ENCODE results near the gene TIGD1. TPM values are rescaled to one million over a fixed set of nuclear protein-coding genes. Genes with fewer than 3 reads are reported as not detected.

TIGD1 gene
- total and polyA plus RNA-seq, 2 of the 13 experiments (the other 11 are each of a cell fraction or from before 2014, with no cell fraction given) = 3.5 to 9.5 TPM

DNA sequence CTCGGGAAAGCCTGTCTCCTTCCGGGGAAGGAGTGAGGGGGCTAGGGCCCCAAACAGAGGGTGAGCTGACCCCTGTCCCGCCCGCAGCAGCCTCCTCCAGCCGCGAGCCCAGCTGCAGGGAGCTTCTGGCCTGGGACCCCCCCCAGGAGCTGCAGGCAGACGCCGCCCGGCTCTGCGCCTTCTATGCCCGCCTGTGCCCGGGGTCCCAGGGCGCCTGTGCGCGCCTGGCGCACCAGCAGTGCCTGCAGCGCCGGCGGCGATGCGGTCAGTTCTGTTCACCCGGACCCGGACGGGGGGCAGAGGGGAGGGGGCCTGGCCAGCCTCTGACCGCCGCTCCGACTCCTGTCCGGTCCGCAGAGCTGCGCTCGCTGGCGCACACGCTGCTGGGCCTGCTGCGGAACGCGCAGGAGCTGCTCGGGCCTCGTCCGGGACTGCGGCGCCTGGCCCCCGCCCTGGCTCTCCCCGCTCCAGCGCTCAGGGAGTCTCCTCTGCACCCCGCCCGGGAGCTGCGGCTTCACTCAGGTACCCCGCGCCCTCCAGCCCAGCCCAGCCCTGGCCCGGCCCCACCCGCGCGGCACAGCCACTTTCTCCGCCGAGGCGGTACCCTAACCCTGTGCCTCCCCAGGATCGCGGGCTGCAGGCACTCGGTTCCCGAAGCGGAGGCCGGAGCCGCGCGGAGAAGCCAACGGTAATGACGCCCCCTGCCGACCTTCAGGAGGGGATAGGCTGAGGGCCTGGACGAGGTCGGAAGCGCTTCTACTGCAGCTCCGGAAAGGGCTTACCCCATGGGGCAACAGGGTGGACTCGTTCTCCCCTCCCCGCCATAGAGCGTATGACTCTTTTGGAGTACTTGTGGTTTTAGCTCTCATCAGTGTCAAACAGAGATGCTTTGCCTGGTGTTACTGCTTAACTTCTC lies 26.4 kb downstream of the TIGD1 start (continued):
- TF ChIP-seq, protein P1, sequence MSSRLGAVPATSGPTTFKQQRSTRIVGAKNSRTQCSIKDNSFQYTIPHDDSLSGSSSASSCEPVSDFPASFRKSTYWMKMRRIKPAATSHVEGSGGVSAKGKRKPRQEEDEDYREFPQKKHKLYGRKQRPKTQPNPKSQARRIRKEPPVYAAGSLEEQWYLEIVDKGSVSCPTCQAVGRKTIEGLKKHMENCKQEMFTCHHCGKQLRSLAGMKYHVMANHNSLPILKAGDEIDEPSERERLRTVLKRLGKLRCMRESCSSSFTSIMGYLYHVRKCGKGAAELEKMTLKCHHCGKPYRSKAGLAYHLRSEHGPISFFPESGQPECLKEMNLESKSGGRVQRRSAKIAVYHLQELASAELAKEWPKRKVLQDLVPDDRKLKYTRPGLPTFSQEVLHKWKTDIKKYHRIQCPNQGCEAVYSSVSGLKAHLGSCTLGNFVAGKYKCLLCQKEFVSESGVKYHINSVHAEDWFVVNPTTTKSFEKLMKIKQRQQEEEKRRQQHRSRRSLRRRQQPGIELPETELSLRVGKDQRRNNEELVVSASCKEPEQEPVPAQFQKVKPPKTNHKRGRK (CRISPR knock-in tag; IDR thresholded peaks at IDR 0.05) = peak; percentile 25; the same call in 1 of the 2 replicates
- no peak for TF ChIP-seq ZNF678 (CRISPR knock-in tag; IDR thresholded peaks at IDR 0.05)
- 0 out of 2 replicates have a peak, but pooled peaks have one; percentile 10 for TF ChIP-seq ZNF839 (CRISPR knock-in tag; IDR thresholded peaks at IDR 0.05; ENCODE audit: borderline replicate concordance)
- TF ChIP-seq ZNF296 (CRISPR knock-in tag; conservative IDR thresholded peaks at IDR 0.05) = no peak
- TF ChIP-seq, protein P2, sequence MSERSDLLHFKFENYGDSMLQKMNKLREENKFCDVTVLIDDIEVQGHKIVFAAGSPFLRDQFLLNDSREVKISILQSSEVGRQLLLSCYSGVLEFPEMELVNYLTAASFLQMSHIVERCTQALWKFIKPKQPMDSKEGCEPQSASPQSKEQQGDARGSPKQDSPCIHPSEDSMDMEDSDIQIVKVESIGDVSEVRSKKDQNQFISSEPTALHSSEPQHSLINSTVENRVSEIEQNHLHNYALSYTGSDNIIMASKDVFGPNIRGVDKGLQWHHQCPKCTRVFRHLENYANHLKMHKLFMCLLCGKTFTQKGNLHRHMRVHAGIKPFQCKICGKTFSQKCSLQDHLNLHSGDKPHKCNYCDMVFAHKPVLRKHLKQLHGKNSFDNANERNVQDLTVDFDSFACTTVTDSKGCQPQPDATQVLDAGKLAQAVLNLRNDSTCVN (CRISPR knock-in tag; IDR thresholded peaks at IDR 0.05; ENCODE audit: borderline replicate concordance) = no peak
- no peak for TF ChIP-seq MTF1 (CRISPR knock-in tag; IDR thresholded peaks at IDR 0.05)
- TF ChIP-seq SP4 (CRISPR knock-in tag; IDR thresholded peaks at IDR 0.05) = peak; percentile 5; the same call in 1 of the 2 replicates
- TF ChIP-seq ZBTB38 (CRISPR knock-in tag; IDR thresholded peaks at IDR 0.05) = peak; percentile 48; the same call in 1 of the 2 replicates
- TF ChIP-seq SYNCRIP (IDR thresholded peaks at IDR 0.05; ENCODE audit: insufficient read depth, low read depth, low read length) = no peak
- TF ChIP-seq, protein P3, sequence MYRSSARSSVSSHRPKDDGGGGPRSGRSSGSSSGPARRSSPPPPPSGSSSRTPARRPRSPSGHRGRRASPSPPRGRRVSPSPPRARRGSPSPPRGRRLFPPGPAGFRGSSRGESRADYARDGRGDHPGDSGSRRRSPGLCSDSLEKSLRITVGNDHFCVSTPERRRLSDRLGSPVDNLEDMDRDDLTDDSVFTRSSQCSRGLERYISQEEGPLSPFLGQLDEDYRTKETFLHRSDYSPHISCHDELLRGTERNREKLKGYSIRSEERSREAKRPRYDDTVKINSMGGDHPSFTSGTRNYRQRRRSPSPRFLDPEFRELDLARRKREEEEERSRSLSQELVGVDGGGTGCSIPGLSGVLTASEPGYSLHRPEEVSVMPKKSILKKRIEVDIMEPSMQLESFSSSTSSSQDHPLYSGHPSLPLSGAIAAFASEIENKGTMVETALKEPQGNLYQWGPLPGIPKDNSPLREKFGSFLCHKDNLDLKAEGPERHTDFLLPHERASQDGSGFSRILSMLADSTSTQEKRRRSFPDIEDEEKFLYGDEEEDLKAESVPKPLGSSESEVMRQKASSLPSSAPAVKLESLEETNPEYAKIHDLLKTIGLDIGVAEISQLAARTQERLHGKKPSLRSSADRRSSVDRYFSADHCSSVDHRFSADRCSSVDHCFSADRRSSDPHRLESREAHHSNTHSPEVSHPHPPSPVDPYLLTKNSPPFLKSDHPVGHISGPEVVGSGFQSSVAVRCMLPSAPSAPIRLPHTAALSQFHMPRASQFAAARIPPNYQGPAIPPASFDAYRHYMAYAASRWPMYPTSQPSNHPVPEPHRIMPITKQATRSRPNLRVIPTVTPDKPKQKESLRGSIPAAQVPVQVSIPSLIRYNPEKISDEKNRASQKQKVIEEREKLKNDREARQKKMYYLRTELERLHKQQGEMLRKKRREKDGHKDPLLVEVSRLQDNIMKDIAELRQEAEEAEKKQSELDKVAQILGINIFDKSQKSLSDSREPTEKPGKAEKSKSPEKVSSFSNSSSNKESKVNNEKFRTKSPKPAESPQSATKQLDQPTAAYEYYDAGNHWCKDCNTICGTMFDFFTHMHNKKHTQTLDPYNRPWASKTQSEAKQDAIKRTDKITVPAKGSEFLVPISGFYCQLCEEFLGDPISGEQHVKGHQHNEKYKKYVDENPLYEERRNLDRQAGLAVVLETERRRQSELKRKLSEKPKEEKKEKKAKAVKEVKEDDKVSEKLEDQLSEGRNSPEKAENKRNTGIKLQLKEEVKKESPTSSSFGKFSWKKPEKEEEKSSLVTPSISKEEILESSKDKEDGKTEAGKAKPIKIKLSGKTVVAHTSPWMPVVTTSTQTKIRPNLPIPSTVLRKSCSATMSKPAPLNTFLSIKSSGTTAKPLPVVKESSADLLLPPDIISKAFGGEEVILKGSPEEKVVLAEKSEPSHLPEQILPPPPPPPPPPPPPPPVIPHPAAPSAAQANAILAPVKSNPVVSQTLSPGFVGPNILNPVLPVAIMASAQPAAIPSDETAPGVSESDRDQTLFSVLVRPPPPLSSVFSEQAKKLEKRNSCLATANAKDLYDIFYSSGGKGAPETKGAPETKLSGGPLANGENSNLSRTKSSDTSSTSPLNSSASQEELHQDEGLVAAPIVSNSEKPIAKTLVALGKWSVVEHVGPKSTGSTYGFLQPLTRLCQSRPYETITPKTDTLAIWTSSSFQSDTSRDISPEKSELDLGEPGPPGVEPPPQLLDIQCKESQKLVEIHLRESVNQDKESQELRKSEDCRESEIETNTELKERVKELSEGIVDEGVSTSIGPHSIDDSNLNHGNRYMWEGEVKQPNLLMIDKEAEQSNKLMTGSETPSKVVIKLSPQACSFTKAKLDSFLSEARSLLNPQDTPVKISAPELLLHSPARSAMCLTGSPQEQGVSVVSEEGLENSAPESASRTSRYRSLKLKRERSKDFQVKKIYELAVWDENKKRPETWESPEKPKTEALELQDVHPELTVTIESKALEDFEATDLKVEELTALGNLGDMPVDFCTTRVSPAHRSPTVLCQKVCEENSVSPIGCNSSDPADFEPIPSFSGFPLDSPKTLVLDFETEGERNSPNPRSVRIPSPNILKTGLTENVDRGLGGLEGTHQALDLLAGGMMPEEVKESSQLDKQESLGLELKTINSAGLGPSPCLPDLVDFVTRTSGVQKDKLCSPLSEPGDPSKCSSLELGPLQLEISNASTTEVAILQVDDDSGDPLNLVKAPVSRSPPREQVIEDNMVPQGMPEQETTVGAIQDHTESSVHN (CRISPR knock-in tag; IDR thresholded peaks at IDR 0.05) = no peak
- no peak for TF ChIP-seq THYN1 (CRISPR knock-in tag; IDR thresholded peaks at IDR 0.05; ENCODE audit: borderline replicate concordance, low read depth)
- TF ChIP-seq GATAD2A (CRISPR knock-in tag; IDR thresholded peaks at IDR 0.05) = peak; percentile 32; the same call in 1 of the 2 replicates
- TF ChIP-seq, protein P4, sequence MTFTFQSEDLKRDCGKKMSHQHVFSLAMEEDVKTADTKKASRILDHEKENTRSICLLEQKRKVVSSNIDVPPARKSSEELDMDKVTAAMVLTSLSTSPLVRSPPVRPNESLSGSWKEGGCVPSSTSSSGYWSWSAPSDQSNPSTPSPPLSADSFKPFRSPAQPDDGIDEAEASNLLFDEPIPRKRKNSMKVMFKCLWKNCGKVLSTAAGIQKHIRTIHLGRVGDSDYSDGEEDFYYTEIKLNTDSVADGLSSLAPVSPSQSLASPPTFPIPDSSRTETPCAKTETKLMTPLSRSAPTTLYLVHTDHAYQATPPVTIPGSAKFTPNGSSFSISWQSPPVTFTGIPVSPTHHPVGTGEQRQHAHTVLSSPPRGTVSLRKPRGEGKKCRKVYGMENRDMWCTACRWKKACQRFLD (CRISPR knock-in tag; IDR thresholded peaks at IDR 0.05; ENCODE audit: borderline replicate concordance) = no peak
- TF ChIP-seq HOXD1 (CRISPR knock-in tag; IDR thresholded peaks at IDR 0.05) = no peak
- TF ChIP-seq CENPX (CRISPR knock-in tag; IDR thresholded peaks at IDR 0.05) = no peak
